Measurements from ENCODE around the gene ALDH16A1.

DNA sequence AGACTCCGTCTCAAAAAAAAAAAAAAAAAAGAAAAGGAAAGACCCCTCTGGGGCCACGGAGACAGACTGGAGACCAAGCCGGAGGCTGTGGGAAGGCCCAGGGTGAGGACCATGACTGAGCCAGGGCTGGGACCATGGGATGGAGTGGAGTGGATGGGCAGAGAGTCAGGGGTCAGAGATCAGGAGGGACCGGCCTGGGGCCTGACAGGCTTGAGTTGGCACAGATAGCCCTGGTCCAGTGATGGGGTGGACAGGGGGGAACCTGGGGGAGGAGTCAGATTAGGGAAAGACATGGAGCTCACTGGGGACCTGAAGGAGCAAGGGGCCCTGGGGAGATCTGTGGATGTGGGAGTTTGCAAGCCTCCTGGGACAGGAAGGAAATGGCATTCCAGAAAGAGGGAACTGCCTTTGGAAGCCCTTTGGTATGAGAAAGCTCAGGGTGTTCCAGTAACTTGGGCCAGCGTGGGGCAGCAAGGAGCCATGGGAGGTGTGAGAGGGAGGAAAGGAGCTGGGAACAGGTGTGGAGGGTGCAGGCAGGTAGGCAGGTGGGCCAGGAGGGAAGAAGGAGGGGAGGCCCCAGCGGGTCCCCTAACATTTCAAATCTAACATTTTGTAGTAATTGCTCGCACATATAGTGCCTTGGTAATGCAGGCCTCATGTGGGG is 28.1 kb downstream of the ALDH16A1 start:
- TF ChIP-seq GATA2 (IDR thresholded peaks at IDR 0.05; ENCODE audit: low read depth, low read length) (no peak), GATA3 (IDR thresholded peaks at IDR 0.05; ENCODE audit: low read depth, low read length) (no peak)

All from SH-SY5Y (cell line).